Measurements from ENCODE around the gene TAPT1. TPM values are rescaled to one million over a fixed set of nuclear protein-coding genes. Genes with fewer than 3 reads are reported as not detected.

The TAPT1 gene
- total and polyA plus RNA-seq, 8 donors, result 7.3 to 27.7 (median 19.2) TPM

DNA sequence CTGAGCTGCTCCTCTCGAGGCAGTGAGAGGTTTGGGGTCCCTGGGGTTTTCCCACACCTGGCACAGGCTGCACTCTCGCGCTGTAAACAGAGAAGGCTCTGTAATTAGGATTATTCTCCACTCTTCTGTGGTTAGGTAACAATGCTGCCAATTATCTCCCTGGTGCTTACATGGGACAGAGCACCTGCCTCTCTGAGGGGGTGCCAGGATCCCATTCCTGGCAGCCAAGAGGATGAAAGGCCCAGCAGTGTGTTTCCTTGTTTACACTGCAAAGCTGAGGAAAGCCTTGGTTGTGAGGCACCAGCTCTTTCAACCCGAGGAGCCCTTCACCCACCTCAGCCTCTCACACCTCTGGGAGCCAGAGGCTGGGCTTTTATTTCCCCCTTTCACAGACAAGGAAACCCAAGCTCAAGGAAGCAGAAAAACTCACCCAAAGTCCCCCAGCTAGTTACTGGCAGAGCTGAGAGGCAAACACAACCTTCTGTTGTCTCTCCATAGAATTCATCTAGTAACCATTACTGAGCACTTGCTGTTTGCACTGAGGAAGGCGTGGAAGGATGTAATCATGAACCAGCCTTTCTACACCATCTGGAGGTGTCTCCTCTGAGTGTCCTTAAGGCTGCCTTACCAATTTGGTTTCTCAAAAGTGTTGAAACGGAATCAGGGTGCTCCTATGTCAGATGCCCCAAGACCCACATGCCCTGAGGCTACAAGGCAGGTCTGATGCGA lies 102.8 kb downstream of the TAPT1 start:
- Histone ChIP-seq H3K4me3 (no peak overlapping the region), H3K27ac (peak overlapping the region in 3 of 4 donors; percentile 16 to 66 (median 26)), H3K27me3 (no peaks in the 10 kb centered on the region), H3K4me1 (no peaks in the 10 kb centered on the region), H3K36me3 (no peaks in the 10 kb centered on the region), H3K9me3 (no peaks in the 10 kb centered on the region)
- 48 to 51% methylated on average over 7 of the region's 7 CpGs for WGBS, 2 donors
- FAIRE-seq (no peak), DNase-seq (peak in 1 of 6 donors; percentile 9), ATAC-seq (peak; percentile 38 to 89 (median 75))
- TF ChIP-seq, protein P1, sequence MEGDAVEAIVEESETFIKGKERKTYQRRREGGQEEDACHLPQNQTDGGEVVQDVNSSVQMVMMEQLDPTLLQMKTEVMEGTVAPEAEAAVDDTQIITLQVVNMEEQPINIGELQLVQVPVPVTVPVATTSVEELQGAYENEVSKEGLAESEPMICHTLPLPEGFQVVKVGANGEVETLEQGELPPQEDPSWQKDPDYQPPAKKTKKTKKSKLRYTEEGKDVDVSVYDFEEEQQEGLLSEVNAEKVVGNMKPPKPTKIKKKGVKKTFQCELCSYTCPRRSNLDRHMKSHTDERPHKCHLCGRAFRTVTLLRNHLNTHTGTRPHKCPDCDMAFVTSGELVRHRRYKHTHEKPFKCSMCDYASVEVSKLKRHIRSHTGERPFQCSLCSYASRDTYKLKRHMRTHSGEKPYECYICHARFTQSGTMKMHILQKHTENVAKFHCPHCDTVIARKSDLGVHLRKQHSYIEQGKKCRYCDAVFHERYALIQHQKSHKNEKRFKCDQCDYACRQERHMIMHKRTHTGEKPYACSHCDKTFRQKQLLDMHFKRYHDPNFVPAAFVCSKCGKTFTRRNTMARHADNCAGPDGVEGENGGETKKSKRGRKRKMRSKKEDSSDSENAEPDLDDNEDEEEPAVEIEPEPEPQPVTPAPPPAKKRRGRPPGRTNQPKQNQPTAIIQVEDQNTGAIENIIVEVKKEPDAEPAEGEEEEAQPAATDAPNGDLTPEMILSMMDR (IDR thresholded peaks at IDR 0.05), result no peak
- intact Hi-C loops (cut with DNase I), result no loop called here

DNA sequence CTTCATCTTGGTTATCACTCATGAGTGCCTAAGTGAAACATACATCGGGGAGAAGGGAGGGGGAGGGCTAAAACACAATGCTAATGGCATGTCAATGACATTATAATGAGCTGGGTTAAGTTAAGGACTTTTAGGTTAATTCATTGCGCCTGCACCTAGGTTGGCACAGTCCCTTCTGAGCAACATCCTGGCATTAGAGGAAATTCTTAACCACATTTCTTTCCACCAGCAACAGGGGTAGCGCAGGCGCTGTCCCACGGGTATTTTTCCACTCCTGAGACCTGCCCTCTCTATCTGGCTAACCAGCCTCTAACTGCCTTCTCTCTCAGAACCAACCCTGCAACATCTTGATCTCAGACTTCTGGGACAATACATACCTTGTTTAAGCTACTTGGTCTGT lies 103.5 kb downstream of the TAPT1 start:
- no peak for DNase-seq
- intact Hi-C loops (cut with DNase I), result no loop called here

DNA sequence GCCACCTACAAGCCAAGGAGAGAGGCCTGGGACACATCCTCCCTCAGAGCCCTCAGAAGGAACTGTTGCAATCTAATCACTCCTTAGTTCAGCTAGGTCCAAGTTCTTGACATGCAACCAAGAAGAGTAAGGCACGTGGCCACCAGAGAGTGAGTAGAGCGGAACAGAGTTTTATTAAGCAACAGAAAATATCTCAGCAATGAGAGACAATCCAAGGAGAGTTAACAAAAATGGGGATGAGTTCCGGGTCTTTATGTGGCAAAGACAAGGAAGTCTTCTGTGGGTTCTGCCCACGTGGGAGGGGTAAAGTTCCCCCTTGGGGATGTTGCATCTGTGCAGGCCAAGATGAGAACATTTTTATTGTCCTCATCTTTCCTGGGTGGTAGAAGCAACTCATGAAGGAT lies 104.0 kb downstream of the TAPT1 start:
- FAIRE-seq (no peak), DNase-seq (no peak), ATAC-seq (no peak)
- Histone ChIP-seq H3K27ac (no peak overlapping the region), H3K4me1 (no peaks in the 10 kb centered on the region), H3K9me3 (no peaks in the 10 kb centered on the region), H3K4me3 (no peak overlapping the region), H3K36me3 (no peaks in the 10 kb centered on the region), H3K27me3 (no peaks in the 10 kb centered on the region)
- TF ChIP-seq, protein P1 (IDR thresholded peaks at IDR 0.05), result no peak
- 84 to 86% methylated on average over 4 of the region's 4 CpGs for WGBS, 2 donors
- intact Hi-C loops (cut with DNase I), result no loop called here

More for the DNA sequence above, 103.5 kb downstream of the TAPT1 start:
- no peaks in the 10 kb centered on the region for H3K36me3 ChIP-seq
- TF ChIP-seq, protein P1 (IDR thresholded peaks at IDR 0.05), result no peak
- H3K4me3 ChIP-seq, result no peak overlapping the region
- no peaks in the 10 kb centered on the region for H3K9me3 ChIP-seq
- 76 to 84% methylated on average over 5 of the region's 5 CpGs for WGBS, 2 donors
- no peak for FAIRE-seq
- peak overlapping the region in 3 of 4 donors; percentile 16 to 66 (median 26) for H3K27ac ChIP-seq
- no peaks in the 10 kb centered on the region for H3K27me3 ChIP-seq
- H3K4me1 ChIP-seq, result no peaks in the 10 kb centered on the region
- peak in 3 of 4 donors; percentile 8 to 32 (median 17) for ATAC-seq

DNA sequence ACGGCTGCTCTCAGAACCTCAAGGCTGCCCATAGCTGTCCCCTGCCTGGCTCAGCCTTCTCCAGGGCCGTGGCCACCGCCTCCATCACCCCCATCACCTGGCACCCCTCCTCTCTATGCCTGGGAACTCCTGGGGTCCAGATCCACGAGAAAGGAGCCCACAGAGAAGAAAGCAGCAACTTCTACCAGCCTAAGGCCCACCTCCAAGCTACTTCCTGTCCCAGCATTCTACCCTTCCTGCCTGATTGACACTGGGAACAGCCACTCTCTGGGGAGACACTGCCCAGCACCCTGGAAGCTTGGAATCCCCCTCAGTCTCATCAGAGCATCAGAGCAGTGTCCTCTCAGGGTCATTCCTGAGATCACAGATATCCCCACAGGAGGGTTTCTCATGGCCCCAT lies 105.6 kb downstream of the TAPT1 start:
- intact Hi-C loops (cut with DNase I), result no loop called here
- TF ChIP-seq, protein P1 (IDR thresholded peaks at IDR 0.05), result no peak
- no peak for ATAC-seq
- Histone ChIP-seq H3K9me3 (no peaks in the 10 kb centered on the region), H3K36me3 (no peaks in the 10 kb centered on the region), H3K4me3 (no peak overlapping the region), H3K27ac (no peak overlapping the region), H3K4me1 (peaks cover 0 to 5% (median 0%) of the 10 kb centered on the region in 3 donors), H3K27me3 (no peaks in the 10 kb centered on the region)
- no peak for FAIRE-seq
- WGBS, 2 donors, result 78 to 91% methylated on average over 4 of the region's 4 CpGs
- no peak for DNase-seq

DNA sequence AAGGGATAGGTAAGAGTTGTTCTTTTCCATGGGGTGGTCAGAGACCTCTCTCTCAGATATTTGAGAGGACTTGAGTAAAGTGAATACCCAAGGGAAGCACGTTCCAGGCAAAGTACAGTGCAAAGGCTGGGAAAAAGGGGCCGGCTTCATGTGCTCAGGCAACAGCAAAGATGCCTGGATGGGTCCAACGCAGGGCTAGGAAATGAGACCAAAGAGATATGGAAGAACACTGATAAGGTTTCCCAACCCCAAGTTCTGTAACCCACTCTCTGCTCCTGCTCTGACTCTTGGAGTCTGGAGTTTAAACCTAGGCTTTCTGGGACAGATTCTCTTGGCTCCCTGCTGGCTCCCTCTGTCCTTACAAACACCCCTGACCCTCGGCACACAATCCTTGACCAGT lies 106.3 kb downstream of the TAPT1 start:
- TF ChIP-seq, protein P1 (IDR thresholded peaks at IDR 0.05), result no peak
- peaks cover 0 to 5% (median 0%) of the 10 kb centered on the region in 3 donors for H3K4me1 ChIP-seq
- FAIRE-seq (no peak), ATAC-seq (no peak), DNase-seq (no peak)
- no peak overlapping the region for H3K4me3 ChIP-seq
- no peak overlapping the region for H3K27ac ChIP-seq
- WGBS, 2 donors, result 84% methylated on average over 4 of the region's 4 CpGs
- H3K27me3 ChIP-seq, result no peaks in the 10 kb centered on the region
- H3K36me3 ChIP-seq, result no peaks in the 10 kb centered on the region
- H3K9me3 ChIP-seq, result no peaks in the 10 kb centered on the region
- intact Hi-C loops (cut with DNase I), result no loop called here

All from pancreas (tissue), 10 donors.